K562 (cell line): ENCODE data around the gene KLHL25.

Experiments used
- GTF2F1 ChIP-seq: IDR thresholded peaks from 2 replicates; pipeline ENCODE4 v1.6.1; 2011; ENCODE audit warnings: low read depth, low read length, improper control_type of control experiment
- HDAC1 ChIP-seq, 2 experiments: fragments of 450-650 bp; IDR thresholded peaks; 2 replicates each; pipeline ENCODE4 v1.6.1; 2016 to 2017; ENCODE audit warnings: inconsistent platforms in 1 of 2, mild to moderate bottlenecking in 1 of 2, moderate library complexity in 1 of 2
- HNRNPH1 ChIP-seq: fragments of 200-400 bp; formaldehyde crosslinking; optimal IDR thresholded peaks from 2 replicates; pipeline ENCODE3; 2017; ENCODE audit warnings: low read depth, mild to moderate bottlenecking, low read length, moderate library complexity
- KAT8 ChIP-seq: fragments of 450-650 bp; IDR thresholded peaks from 2 replicates; pipeline ENCODE4 v1.6.1; 2016; ENCODE audit warnings: low read depth, mild to moderate bottlenecking

DNA sequence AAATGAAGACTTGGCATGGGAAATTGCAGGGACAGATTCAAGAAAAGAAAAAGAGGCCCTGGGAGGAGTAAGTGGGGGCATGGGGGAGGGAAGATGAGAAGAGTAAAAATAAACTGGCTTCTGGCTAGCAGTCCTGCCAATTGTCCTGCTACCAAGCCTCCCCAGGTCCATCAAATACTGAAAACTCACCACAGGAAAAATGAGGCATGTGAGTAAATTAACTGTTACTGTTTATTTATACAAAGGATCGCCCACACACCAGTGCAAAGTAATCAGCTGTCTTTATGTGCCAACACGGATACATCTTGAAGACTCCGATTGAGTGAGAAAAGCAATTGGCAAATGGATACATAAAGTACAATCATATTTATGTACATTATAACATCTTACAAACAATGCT is 10.7 kb upstream of the KLHL25 start:
- TF ChIP-seq HDAC1 (IDR thresholded peaks at IDR 0.05) (no peak), KAT8 (no peak), HNRNPH1 (no peak), GTF2F1 (no peak)
